ENCODE results near the gene KLHL7.

- TF ChIP-seq CTCF (conservative IDR thresholded peaks at IDR 0.05; ENCODE audit: low read length) (no peak), EZH2phosphoT487 (IDR thresholded peaks at IDR 0.05; ENCODE audit: borderline replicate concordance) (no peak)
Measured at GRCh38 chr7:23204241-23204640, 98.7 kb downstream of the KLHL7 start.

Data from Loucy (cell line).